NOMO-1 treated with DMSO at 0.1 percent for 48 hours (cell line): ENCODE data around the gene PRDM4.

Experiments used
- DNase-seq: peaks from one replicate; lab custom pipeline; 2025; ENCODE audit not compliant: unreplicated experiment; lab: John Stamatoyannopoulos, UW

Gene PRDM4

DNA sequence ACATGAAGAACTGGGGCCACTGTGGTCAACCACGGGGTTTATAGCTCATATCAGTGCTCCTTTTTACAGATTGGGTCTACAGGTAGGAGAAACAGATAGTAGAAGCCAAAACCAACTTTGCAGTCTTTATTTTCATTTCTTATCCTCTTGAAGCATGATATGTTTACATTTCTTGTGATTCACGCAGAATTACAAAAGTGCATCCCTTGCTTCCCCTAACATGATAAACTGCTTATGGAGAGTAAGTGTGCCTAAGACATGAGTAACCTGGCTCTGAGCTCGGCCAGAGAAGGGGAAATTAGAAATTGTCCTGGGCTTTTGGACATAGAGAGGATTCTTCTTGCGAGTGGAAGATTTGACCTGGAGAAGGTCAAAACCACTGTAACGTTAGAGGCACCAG is 56.9 kb downstream of the PRDM4 start:
- DNase-seq: no peak

DNA sequence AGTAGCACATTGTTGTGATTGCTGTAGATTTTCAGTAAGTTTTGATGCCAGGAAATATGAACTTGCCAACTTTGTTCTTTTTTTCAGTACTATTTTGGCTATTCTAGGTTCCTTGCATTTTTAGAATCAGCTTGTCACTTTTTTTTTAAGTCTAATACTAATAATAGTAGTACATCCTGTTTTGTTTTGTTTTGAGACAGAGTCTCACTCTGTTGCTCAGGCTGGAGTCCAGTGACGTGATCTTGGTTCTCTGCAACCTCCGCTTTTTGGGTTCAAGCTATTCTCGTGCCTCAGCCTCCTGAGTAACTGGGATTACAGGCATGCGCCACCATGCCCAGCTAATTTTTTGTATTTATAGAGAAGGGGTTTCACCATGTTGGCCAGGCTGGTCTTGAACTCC is 58.8 kb downstream of the PRDM4 start:
- no peak for DNase-seq

DNA sequence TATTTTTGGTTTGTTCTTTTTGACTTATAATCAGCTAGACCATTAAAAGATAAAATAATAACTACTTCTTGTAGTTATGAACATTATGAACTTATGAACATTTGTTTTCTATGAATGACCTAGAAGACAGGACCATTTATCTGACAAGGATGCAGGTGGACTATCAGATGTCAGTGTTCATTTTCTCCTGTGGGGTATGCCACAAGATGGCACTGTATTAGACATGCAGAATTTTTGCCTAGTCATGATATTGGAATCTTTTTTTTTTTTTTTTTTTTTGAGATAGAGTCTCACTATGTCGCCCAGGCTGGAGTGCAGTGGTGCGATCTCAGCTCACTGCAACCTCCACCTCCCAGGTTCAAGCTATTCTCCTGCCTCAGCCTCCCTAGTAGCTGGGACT is 65.2 kb downstream of the PRDM4 start:
- DNase-seq: peak; percentile 19

DNA sequence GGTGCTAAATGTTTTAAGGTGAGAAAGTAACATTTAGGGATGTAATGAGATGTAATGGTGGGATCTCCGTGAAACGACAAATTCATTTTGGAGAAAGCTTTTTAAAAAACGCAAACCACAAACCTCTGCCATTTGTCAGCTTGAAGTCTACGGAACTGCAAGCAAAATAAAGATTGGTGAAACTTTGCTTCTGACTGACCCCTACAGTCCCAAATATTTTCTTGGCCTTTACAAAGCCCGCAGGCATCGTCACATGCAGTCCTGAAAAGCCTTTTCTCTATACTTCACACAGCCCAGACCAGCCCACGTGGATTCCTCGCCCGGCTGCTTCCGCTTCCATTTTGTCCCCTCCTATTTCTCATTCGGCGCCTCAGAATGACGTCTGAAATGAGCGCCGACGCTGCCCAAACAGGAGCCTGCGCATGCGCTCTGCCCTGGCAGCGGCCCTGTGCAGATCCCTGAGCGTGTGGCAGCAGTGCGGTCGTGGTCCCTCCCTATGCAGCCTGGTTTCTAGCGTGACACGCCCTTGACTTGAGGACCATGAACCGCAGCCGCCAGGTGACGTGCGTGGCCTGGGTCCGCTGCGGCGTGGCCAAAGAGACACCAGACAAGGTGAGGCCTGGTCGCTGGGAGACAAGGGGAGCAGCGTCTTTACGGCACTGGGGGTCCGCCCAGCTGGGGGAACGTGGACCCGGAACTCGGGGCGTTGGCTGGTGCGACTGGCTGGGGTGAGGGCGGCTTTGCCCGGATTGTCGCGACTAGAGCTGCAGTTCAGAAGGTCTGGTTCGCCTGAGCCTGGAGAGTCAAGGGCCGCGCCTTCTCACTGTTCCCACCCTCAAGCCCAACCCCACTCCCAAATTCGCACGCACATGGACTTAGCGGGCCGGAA is 75.3 kb downstream of the PRDM4 start, which contains the start of gene PWP1:
Gene PWP1 (plus strand): TSS at position 440 of the 889 bp plus-strand sequence. CDS start 101 bp downstream, at position 541.
- DNase-seq: peak; percentile 96

DNA sequence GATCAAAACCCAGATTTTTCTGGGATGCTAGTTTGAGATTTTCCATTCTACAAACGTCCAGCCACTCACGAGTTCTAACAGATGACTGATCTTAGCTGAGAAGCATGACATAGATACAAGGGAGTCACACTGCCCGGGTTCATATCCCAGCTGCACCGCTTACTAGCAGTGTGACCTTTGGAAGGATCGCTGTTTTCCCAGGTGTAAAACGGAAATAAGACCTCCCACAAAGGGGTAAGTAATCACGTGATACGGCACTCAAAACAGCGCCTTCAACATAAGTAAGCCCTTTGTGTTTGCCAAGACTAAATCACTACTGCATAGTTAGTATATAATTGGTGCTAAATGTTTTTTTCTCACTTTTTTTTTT is 76.0 kb downstream of the PRDM4 start:
- peak; percentile 30 for DNase-seq

DNA sequence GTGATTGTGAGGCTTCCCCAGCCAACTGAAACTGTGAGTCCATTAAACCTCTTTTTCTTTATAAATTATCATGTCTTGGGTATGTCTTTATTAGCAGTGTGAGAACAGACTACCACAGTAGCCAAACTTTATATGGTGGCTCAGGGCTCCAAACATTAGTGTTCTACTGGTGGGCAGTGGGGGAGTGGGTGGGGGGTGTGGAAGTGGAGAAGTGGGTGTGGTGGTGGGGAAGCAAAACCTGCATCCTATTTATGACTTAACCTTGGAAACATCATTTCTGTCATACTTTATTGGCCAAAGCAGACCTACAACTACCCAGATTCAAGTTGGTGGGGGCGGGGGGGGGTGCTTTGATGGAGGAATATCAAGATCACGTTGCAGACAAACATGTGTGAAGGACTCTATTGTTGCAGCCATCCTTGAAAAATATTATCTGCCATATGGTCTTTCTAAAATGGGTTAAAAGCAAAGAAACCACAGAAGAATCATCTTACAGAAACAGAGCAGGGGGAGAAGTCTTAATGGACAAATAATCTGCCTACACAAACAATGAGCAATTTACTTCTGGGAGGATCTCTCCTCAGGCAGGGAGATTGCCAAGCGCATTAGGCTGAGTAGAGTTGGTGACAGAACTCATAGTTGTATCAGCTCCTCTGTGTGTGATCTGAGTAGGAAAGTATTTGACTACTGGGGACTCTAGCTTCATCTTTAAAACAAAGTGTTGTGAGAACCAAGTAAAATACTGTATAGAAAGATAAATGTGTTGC is 76.7 kb downstream of the PRDM4 start:
- no peak for DNase-seq
